HG03025 (cell line): ENCODE data around the gene SUCNR1.
"Not testable (repeated sequence)": the region's sequence is repeated elsewhere in the genome, so short reads cannot be mapped to it uniquely, and the experiment has no call there.

ENCODE experiments used
- ATAC-seq: cut with Tn5 transposase; IDR thresholded peaks from one replicate; pipeline ENCODE4 v1.9.1; 2021; ENCODE audit warnings: mild to moderate bottlenecking, moderate library complexity; ENCODE audit not compliant: unreplicated experiment, low FRiP score

Gene SUCNR1

DNA sequence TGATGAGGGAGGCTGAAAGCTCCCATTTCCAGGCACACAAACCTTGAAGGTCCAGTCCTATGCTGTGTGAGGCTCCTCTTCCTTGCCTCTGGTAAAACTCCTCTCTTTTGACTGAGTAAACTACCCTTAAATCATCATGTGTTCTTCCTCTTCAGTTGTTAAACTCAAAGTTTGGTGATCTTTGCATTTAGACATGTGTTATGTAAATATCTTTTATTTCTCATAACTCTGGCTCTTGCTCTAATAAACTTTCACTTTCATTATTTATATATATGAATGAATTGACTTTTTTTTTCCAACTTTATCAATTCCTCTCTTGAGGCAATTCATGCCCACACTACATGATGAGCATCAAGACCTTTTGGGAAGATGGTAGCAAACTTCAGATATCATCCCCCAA is 26.6 kb downstream of the SUCNR1 start:
- ATAC-seq, result no peak

DNA sequence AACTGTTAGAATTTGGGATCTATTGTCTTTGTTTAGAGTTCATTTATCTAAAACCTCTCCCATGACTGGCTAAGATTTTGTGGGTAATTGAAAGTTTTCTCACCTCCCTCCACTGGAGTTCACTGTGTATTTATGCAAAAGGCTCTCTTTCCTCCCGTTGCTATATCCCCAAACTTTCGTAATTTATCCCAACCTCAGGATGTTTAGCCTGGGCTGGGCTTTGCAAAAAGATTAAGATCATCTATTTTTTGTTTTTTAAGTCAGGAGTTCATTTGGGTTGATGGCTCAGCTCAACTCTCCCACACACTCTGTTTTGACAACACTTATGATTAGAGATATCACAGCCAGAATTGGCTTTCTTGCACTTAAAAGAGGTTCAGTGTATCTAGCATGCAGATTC is 27.0 kb downstream of the SUCNR1 start:
- ATAC-seq, result no peak

DNA sequence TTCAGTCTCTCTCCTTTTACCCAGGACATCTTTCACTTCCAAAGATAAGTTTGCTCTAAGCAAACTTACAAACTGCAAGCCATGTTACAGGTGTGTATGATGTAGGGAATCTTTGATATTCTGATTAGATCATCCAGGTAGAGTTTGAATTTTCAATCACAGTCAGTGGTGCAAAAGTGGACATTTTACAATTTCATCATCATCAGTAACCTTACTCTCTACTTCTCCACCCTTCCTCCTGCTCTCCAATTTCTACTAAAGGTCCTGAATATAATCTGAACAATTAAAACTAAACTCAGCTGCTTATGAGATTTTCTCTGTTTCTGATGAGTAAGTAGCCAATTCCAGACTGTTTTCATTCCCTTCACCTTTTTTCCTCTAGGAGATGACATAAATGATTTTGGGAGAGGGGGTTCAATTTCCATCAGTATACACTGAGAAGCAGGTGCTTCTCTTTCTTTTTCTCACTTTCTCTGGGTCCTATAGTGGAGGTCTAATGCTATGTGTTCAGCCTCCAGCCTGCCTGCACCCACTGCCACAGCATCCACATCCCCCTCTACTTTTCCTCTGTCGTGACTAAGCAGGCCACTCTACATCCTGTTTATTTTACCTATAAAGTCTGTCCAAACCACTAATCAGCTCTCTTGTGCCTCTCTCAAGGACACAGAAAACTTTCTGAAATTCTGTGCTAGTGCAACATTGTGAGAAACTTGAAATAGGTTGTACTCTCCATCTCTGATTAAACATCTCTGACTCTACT is 27.6 kb downstream of the SUCNR1 start:
- no peak for ATAC-seq

DNA sequence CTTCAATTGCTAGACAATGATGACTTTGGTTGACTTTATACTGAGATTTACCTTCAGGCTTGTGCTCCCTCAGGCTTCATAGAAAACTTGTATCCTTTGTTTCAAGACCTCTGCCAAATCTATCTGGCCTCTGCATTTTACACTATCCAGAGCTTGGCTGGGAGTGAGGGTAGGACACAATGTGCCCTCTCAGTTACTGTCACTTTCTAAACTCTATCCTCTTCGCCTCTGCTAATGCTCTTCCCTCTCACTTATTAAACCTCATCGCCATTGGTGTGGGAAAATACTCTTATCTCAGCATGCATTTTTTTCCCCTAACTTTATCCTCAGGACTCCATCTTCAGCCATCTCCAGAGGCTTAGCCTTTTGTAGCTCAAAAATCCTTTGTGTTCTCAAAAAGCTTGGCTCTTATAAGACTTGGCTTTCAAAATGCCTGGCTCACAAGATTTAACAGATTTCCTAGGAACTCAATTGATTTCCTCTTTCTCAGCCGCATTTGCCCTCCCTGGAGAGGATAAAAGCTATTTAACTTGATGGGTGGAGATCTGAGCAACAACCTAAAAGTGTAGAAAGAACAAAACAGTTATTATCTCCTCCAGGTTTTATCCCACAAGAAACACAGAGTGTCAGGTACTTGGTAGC is 28.3 kb downstream of the SUCNR1 start:
- ATAC-seq, result no peak

DNA sequence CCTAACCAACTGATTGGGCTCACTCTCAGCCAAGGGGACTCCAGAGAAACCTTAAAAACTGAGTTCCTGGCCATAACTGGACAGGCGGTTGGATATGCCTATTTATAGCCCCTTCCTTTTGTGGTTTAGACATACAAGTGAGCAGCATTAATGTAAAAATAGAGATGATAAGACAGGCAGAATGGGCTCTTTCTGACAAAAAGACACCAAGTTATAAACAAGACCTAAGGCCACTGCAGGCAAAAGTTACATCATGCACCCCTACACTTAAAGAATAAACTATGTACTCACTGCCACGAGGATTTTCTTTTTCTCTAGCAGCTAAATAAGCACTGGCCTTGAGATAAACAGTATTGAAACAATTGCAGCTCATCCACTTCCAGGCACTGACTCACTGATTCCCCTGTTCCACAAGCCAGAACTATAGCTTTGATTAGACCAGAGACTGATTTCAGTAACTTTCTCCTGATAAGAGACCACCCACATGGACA is 30.1 kb downstream of the SUCNR1 start:
- no peak for ATAC-seq

DNA sequence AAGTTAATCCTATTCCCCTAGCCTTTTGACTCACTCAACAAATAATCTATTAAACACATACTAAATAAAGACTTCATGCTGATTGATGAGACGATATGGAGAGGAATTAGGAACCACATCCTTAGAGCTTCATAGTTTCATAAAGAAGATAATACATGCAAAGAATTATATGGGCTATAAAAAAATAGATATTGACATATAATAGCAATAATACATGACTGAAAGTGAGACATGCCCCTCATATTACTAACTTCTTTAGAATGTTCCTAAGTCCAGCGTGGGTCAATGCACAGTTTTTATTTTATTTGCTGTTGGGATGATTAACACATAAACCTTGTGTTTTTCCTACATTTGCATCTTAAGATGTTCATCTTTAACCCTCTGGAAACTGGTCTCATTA is 32.2 kb downstream of the SUCNR1 start:
- ATAC-seq, result no peak

DNA sequence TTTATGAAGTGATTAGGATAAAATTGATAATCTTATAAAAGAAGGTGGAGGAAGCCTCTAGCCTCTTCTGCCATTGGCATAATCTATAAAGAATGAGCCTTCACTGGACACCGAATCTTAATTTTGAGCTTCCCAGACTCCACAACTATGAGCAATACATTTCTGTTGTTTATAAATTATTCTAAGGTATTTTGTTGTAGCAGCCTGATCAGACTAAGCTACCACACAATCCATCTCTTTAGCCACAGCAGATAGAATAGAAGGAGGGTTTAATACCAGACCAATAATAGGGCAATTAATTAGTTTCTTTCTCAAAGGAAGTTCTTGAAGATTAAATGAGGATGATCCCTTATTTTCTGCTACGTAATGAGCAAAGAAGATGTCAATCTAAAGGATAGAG is 33.3 kb downstream of the SUCNR1 start:
- ATAC-seq, result no peak

DNA sequence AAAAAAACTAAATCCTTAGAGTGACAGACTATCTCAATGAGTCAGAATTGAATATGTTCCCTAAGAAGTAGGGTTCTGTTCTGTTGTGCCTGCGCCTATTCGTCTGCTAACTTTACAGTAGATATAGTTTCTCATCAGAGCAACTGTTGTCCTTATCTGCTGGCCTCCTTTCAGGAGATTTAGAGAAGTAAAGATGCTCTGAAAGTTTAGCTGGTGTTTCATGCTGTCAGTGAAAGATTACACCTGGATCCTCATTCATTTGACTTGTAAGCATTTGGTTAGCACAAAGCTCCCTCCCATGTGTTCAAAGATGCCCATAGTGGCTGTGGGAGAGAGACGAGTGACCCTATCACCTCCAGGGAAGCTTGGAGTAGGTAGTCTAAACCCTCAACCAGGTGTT is 35.0 kb downstream of the SUCNR1 start:
- ATAC-seq, result no peak

DNA sequence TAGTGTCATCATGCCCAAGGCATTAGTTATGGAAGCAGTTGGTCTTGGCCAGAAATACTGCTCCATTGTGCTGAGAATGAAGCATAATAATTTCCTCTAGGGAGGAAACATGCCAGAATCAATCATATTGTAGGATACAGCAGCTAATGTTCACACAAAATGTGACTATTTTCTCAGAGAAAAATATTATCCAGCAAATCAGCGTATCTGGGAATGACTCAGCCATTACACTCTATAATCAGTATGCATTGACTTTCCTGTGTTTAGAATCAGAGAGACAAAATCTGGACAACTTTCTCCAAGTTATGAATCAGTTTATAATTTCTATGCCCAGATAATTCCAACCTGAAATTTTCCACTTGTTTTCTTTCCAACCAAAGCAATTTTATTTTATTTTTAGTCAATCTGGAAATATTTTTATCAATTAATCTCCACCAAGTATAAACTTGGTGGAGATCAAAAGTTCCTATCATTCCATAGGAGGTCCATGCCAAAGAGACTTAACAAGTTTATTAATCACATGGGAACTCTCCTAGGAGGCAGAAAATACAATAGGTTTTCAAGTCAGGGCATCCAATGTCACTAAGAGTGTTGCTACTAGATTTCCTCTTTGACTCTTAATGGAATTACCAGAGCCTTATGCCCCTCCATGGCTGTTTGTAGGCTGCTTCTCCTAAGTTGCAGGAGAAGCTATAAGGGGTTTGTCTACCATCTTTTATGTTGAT is 36.4 kb downstream of the SUCNR1 start:
- no peak for ATAC-seq

DNA sequence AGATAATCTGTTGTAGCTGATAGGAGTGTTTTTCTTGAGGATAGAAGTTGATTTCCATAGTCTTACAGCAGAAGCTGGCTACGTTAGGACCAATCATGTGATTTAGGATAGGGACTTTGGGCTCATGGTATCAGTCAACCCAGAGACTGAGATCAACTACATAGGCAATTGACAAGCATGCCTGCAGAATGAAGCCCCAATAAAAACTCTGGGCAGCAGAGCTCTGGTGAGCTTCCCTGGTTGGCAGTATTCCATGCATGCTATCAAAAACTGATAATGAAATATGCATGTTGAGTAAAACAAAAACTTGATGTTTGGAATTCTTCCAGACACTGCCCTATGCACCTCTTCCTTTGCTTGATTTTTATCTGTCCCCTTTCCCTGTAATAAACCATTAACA is 38.0 kb downstream of the SUCNR1 start:
- ATAC-seq, result no peak

DNA sequence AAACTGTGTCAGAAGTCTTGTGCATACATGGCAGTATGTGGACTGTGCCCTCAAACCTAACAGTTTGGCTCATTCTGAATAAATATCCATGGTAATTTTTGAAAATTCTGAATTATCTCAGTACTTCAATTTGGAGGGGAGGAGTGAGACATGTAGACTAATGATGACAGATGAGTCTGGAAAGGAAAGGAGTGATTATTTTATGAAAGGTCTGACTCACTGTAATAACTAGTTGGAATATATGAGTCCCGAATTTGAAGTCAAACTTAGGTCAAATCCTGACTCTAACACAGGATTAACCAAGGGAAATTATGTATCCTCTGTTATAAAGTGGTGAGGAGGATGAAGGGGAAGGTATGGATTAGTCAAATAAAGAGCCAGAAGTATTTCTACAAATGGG is 38.6 kb downstream of the SUCNR1 start:
- ATAC-seq, result no peak

DNA sequence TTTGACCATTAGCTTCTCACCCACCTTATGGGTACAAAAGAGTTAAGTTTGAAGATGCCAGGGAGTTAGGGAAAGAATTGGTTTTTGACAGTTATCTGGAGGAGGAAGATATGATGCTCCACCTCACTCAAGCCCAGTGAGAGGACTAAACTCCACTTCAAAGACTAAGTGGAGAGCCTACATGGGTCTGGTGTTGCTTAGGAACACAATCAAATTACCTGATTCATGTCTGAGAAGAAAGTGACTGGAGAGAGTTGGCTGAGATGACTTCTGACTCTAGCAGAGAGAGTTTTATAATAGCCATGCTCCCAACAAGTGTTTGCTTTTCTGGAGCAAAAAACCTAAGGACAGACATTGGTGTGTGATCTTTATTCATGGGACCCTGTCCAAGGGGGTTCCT is 43.3 kb downstream of the SUCNR1 start:
- ATAC-seq, result no peak

DNA sequence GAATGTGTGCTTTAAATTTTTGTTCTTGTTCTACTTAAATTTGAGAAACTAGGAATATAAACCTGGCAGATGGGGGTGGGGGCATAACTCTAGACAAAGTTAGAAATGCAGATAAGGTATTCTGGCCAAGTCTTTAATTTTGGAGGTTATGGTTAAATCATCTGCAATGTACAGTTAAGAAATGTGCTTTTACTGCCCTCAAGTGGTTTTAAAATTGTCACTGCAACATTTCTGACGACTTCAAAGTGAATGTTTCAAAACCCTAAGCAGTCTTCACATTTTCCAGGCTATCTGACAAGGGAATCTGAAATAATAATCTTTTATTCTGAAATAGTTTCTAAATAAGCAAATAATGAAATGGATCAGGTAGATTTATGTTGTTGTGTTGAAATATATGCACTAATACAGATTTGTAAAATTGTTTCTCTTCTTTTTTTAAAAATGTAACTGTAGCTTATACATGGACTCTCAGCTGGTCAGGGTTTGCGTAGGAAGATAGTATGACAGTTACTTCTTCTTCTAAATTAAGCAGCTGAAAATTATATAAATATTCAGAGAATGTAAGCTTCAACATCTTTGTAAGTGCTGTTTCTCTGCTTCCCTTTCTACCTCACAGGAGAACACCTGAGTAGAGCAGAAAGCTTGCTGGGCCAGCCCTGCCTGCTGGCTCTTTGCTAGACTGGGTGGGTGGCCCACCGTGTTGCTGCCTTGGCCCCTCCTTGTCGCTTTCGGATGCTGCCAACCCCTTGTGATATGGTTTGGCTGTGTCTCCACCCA is 45.0 kb downstream of the SUCNR1 start:
- peak; percentile 51 for ATAC-seq

DNA sequence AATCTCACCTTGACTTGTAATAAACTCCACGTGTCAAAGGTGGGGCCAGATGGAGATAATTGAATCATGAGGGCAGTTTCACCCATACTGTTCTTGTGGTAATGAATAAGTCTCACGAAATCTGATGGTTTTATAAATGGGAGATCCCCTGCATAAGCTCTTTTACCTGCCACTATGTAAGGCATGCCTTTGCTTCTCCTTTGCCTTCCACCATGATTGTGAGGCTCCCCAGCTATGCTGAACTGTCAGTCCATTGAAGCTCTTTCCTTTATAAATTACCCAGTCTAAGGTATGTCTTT is 45.5 kb downstream of the SUCNR1 start:
- ATAC-seq, result no peak

DNA sequence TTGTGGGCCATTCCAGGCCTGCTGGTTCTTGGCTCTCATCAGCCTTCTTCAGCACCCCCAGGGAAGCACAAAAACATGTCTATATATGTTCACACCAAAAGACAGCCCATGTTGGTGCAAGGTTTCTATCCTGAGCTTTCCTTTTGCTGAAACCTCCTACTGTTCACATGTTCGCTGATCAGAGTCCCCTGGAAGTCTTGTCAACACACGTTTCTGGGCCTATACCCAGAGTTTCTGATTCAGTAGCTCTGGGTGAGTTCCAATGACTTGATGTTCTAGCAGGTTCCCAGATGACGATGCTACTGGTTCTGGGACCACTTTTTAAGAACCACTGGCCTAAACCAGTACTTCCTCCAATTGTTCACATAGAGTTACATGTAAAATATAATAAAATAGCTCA is 46.0 kb downstream of the SUCNR1 start:
- ATAC-seq, result no peak

DNA sequence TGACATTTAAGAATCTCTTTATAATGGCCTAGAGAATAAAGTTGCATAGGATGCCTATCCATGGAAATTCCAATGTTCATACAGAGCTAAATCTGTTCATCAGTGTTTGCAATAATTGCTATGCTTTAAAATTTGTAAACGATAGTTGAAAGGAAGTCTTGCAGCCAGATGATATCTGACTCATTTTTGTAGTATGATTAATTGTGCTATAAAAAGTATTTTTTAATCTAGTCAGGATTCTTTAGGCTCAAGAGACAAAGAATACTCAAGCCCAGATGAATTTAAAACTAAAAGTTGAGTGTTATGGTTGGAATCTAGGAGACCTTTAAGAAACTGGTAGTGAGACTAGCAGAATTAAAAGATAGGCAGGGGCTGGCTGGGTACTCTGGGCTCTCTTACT is 50.5 kb downstream of the SUCNR1 start:
- no peak for ATAC-seq

DNA sequence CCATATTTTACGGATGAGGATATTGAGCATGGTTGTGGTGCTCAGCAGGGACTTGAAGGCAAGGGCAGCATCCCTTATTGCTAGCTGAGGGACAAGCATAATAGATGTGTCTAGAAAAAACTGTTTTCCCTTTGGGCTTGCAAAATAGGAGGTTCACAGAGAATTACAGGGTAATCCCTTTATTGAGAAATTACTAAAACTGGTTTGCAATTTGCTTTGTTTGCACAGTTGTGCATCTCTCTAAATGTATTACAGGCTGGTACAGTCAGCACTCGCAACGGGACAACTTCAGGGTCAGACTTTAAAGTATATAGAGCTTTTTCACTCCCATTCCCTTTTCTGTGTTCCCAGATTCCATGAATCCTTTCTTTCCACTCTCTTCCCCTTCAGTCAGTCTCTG is 51.3 kb downstream of the SUCNR1 start:
- no peak for ATAC-seq

DNA sequence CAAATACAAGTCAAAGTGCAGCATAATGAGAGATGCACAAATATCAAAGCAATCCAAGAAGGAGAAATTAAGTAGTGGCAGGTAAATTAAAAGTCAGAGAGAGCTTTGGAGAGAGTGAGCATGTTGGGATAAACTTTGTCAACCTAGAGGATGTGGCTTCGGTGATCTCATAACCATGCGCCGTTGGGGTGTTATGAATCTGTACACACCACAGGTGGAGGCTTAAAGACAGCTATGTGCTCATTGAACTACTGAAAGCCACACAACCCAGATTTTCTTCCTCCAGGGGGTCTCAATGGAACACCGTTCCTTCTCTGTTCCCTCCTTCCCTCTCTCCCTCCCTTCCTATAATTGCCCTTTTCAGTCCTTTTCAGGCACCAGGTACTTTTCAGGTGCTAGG is 52.0 kb downstream of the SUCNR1 start:
- no peak for ATAC-seq

DNA sequence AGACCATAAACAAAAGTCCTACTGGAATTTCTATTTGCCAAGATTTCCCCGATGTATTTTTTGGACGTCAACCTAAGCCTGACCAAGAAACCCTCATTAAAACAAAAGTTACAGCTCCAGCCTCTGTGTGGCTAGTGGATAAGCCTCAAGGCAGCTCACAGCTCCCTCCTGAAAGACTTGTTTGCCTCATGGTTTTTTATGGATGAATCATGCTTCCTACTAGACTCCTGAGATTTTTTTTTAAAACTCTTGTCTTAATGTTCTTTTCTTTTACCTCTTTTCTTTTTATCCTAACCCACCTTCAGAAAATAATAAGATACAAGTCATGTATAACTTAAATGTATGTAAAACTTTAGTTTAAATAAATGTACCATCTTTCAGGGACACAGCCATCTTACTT is 52.4 kb downstream of the SUCNR1 start:
- no peak for ATAC-seq

DNA sequence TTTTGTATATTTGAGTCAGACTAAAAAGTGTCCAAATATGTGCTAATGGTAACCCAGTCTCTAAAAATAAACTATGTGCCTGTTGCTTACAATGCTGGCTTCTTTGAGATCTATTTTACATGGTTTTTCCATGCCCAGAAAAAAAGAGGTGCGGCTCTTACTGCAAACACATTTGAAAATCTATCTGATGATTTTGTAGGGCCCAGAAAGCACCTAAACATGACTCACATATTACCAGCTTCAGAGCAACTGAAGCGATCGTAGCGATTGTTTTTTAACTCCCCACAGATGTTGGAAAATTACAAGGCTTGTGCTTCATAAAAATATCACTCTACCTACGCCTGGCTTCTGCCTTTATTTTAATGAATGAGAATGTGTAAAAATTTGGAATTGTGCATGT is 53.5 kb downstream of the SUCNR1 start:
- ATAC-seq, result no peak

DNA sequence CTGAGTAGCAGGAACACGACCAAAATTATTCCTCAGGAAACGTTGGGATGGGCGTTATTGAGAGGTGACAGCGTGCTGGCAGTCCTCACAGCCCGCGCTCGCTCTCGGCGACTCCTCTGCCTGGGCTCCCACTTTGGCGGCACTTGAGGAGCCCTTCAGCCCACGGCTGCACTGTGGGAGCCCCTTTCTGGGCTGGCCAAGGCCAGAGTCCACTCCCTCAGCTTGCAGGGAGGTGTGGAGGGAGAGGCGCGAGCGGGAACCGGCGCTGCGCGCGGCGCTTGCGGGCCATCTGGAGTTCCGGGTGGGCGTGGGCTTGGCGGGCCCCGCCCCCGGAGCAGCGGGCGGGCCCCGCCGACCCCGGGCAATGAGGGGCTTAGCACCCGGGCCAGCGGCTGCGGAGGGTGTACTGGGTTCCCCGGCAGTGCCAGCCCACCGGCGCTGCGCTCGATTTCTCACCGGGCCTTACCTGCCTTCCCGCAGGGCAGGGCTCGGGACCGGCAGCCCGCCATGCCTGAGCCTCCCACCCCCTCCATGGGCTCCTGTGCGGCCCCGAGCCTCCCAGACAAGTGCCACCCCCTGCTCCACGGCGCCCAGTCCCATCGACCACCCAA is 54.6 kb downstream of the SUCNR1 start:
- ATAC-seq, result not testable (repeated sequence)
